IMR-90 (cell line): ENCODE measurements around the gene FBXL20. TPM values are rescaled to one million over a fixed set of nuclear protein-coding genes. Genes with fewer than 3 reads are reported as not detected.

ENCODE experiments used
- ATAC-seq: fragments of 200-7000 bp; cut with Tn5 transposase; 2 replicates; pipeline ENCODE4 v1.9.1; 2020; ENCODE audit warnings: low read depth, mild to moderate bottlenecking, moderate library complexity
- BruUV-seq: library from RNA; stranded (reverse); fragments of 400-500 nt; replicated peaks from 2 replicates; lab custom pipeline; 2021; lab: Mats Ljungman, UMichigan
- CTCF ChIA-PET: fragments of 300-600 bp; formaldehyde crosslinking; extraction: SDS; loops from one replicate; lab custom pipeline; 2021; ENCODE audit warnings: antibody characterized with exemption; lab: Yijun Ruan, JAX
- POLR2A ChIA-PET: fragments of 300-600 bp; sonication (Branson Sonifier 250); formaldehyde crosslinking; loops from one replicate; lab custom pipeline; 2022; ENCODE audit warnings: antibody characterized with exemption; ENCODE audit not compliant: unreplicated experiment; lab: Charles Lee
- DNase-seq: peaks from one replicate; pipeline ENCODE4 v3.0.0; 2013
- H2AFZ ChIP-seq: replicated peaks from 2 replicates; pipeline ENCODE3; 2013; ENCODE audit warnings: low read length, mild to moderate bottlenecking; ENCODE audit not compliant: poor library complexity
- H2AK5ac ChIP-seq: 2 replicates; pipeline ENCODE4 v1.6.1; 2013; ENCODE audit warnings: low read depth, low read length, inconsistent platforms
- H2AK9ac ChIP-seq: replicated peaks from 2 replicates; pipeline ENCODE3; 2013; ENCODE audit warnings: mild to moderate bottlenecking, low read depth, low read length, moderate library complexity; ENCODE audit not compliant: poor library complexity
- H2BK120ac ChIP-seq: 2 replicates; pipeline ENCODE4 v1.6.1; 2013; ENCODE audit warnings: low read depth, low read length, inconsistent platforms
- H2BK15ac ChIP-seq: 3 replicates; pipeline ENCODE4 v1.6.1; 2013; ENCODE audit warnings: low read depth, low read length, inconsistent platforms
- H2BK20ac ChIP-seq: 2 replicates; pipeline ENCODE4 v1.6.1; 2013; ENCODE audit warnings: low read depth, mild to moderate bottlenecking, inconsistent platforms, low read length, moderate library complexity
- H2BK5ac ChIP-seq: 2 replicates; pipeline ENCODE4 v1.6.1; 2013; ENCODE audit warnings: mild to moderate bottlenecking, low read depth, low read length, inconsistent platforms; ENCODE audit not compliant: poor library complexity, severe bottlenecking
- H3K14ac ChIP-seq: replicated peaks from 2 replicates; pipeline ENCODE4 v1.6.1; 2013; ENCODE audit warnings: low read depth, low read length, inconsistent platforms
- H3K18ac ChIP-seq: 2 replicates; pipeline ENCODE4 v1.6.1; 2013; ENCODE audit warnings: low read depth, low read length, control low read depth
- H3K23ac ChIP-seq: 2 replicates; pipeline ENCODE4 v1.6.1; 2013; ENCODE audit warnings: low read depth, low read length, inconsistent platforms
- H3K27ac ChIP-seq: 2 replicates; pipeline ENCODE4 v1.5.1; 2013; ENCODE audit warnings: mild to moderate bottlenecking, control low read depth, low read length; ENCODE audit not compliant: insufficient read depth
- H3K27me3 ChIP-seq: 2 replicates; pipeline ENCODE4 v1.6.1; 2013; ENCODE audit warnings: low read length; ENCODE audit not compliant: control insufficient read depth, insufficient read depth
- H3K36me3 ChIP-seq: 2 replicates; pipeline ENCODE4 v1.6.1; 2013; ENCODE audit warnings: low read length, mixed read lengths; ENCODE audit not compliant: control insufficient read depth, insufficient read depth
- H3K4ac ChIP-seq: 2 replicates; pipeline ENCODE4 v1.6.1; 2013; ENCODE audit warnings: low read depth, low read length, inconsistent platforms
- H3K4me1 ChIP-seq: 2 replicates; pipeline ENCODE4 v1.6.1; 2013; ENCODE audit warnings: low read length, mixed read lengths; ENCODE audit not compliant: control insufficient read depth, insufficient read depth
- H3K4me2 ChIP-seq: 2 replicates; pipeline ENCODE4 v1.6.1; 2013; ENCODE audit warnings: low read depth, mild to moderate bottlenecking, control low read depth, low read length, moderate library complexity
- H3K4me3 ChIP-seq: 2 replicates; pipeline ENCODE4 v1.5.1; 2013; ENCODE audit warnings: low read depth, mild to moderate bottlenecking, control low read depth, low read length, moderate library complexity; ENCODE audit not compliant: insufficient read depth
- H3K56ac ChIP-seq: 2 replicates; pipeline ENCODE4 v1.6.1; 2013; ENCODE audit warnings: low read length, inconsistent platforms; ENCODE audit not compliant: insufficient read depth; ENCODE audit errors: extremely low read depth
- H3K79me1 ChIP-seq, 2 experiments: 2 replicates each; pipeline ENCODE4 v1.6.1; 2013; ENCODE audit warnings: low read length in 2 of 2, inconsistent platforms in 1 of 2, low read depth in 1 of 2
- H3K9ac ChIP-seq: 2 replicates; pipeline ENCODE4 v1.6.1; 2013; ENCODE audit warnings: low read depth, low read length, control low read depth
- H3K9me1 ChIP-seq: 2 replicates; pipeline ENCODE4 v1.6.1; 2013; ENCODE audit warnings: low read length, inconsistent platforms; ENCODE audit not compliant: insufficient read depth
- H3K9me3 ChIP-seq: 2 replicates; pipeline ENCODE4 v1.6.1; 2013; ENCODE audit warnings: low read length; ENCODE audit not compliant: control insufficient read depth, insufficient read depth
- H4K20me1 ChIP-seq: 2 replicates; pipeline ENCODE4 v1.6.1; 2013; ENCODE audit warnings: low read length, inconsistent platforms; ENCODE audit not compliant: insufficient read depth
- H4K5ac ChIP-seq: 2 replicates; pipeline ENCODE4 v1.6.1; 2013; ENCODE audit warnings: mild to moderate bottlenecking, low read depth, low read length, control low read depth
- H4K8ac ChIP-seq, 2 experiments: 2 replicates each; pipeline ENCODE4 v1.6.1; 2013; ENCODE audit warnings: low read depth in 2 of 2, low read length in 2 of 2, control low read depth in 1 of 2, inconsistent platforms in 1 of 2
- H4K91ac ChIP-seq: 2 replicates; pipeline ENCODE4 v1.6.1; 2013; ENCODE audit warnings: low read depth, low read length, inconsistent platforms; ENCODE audit not compliant: insufficient read depth
- BHLHE40 ChIP-seq: fragments of 150-350 bp; IDR thresholded peaks from 2 replicates; pipeline ENCODE4 v1.6.1; 2016; ENCODE audit warnings: mild to moderate bottlenecking, low read depth, low read length
- CEBPB ChIP-seq: IDR thresholded peaks from 2 replicates; pipeline ENCODE4 v1.6.1; 2012; ENCODE audit warnings: low read depth, low read length, improper control_type of control experiment
- CHD1 ChIP-seq: IDR thresholded peaks from 2 replicates; pipeline ENCODE4 v1.6.1; 2012; ENCODE audit warnings: low read depth, low read length, improper control_type of control experiment
- FOS ChIP-seq: fragments of 150-350 bp; IDR thresholded peaks from 2 replicates; pipeline ENCODE4 v1.6.1; 2016; ENCODE audit warnings: low read depth, low read length
- MAZ ChIP-seq: IDR thresholded peaks from 2 replicates; pipeline ENCODE4 v1.6.1; 2012; ENCODE audit warnings: low read depth, mild to moderate bottlenecking, low read length, improper control_type of control experiment, moderate library complexity, borderline replicate concordance
- NFE2L2 ChIP-seq: fragments of 150-350 bp; IDR thresholded peaks from 2 replicates; pipeline ENCODE4 v1.6.1; 2016; ENCODE audit warnings: low read depth, mild to moderate bottlenecking, low read length
- POLR2A ChIP-seq: IDR thresholded peaks from 2 replicates; pipeline ENCODE4 v1.6.1; 2012; ENCODE audit warnings: mild to moderate bottlenecking, low read depth, low read length
- RAD21 ChIP-seq: IDR thresholded peaks from 2 replicates; pipeline ENCODE4 v1.6.1; 2012; ENCODE audit warnings: low read length, improper control_type of control experiment
- RCOR1 ChIP-seq: IDR thresholded peaks from 2 replicates; pipeline ENCODE4 v1.6.1; 2012; ENCODE audit warnings: mild to moderate bottlenecking, low read length, improper control_type of control experiment; ENCODE audit not compliant: insufficient replicate concordance
- SMC3 ChIP-seq: fragments of 150-350 bp; IDR thresholded peaks from 2 replicates; pipeline ENCODE4 v1.6.1; 2016; ENCODE audit warnings: low read depth, mild to moderate bottlenecking, antibody characterized with exemption, low read length, moderate library complexity
- USF2 ChIP-seq: fragments of 150-350 bp; IDR thresholded peaks from 2 replicates; pipeline ENCODE4 v1.6.1; 2017; ENCODE audit warnings: mild to moderate bottlenecking, antibody characterized with exemption, low read length, low read depth
- WGBS, 2 experiments: methylation state at CpG; one replicate each; pipeline versions ENCODE4 v1.1.5 to v1.1.7; 2013; ENCODE audit warnings: missing lambda C conversion rate in 2 of 2; ENCODE audit not compliant: insufficient read length in 1 of 2; ENCODE audit errors: extremely low coverage in 2 of 2; 5-methylcytosine and 5-hydroxymethylcytosine counted together
- dilution Hi-C: fragments of 300-500 bp; cut with HindIII; formaldehyde crosslinking; loops from one replicate; pipeline ENCODE4 v1.14.3; 2018; ENCODE audit warnings: low sequenced_read_pairs; ENCODE audit not compliant: unreplicated experiment
- in situ Hi-C: fragments of 300-500 bp; cut with MboI; formaldehyde crosslinking; loops from 3 replicates; pipeline ENCODE4 v1.14.3; 2019; ENCODE audit warnings: low sequenced_read_pairs, inconsistent platforms, mixed read lengths
- intact Hi-C: fragments of 100-400 bp; cut with micrococcal nuclease; formaldehyde crosslinking; loops from 2 replicates; pipeline ENCODE4 v1.10.0; 2022
- polyA plus RNA-seq, 3 experiments: library from polyadenylated mRNA; depleted of rRNA; stranded (reverse); fragments of >200 nt; gene quantifications; 2 replicates each; pipeline ENCODE4 v1.2.3, GENCODE V29; 2012; ENCODE audit warnings: low replicate concordance in 1 of 3
- total RNA-seq: library from RNA; depleted of rRNA; stranded (reverse); fragments of >200 nt; gene quantifications from 2 replicates; pipeline ENCODE4 v1.2.3, GENCODE V29; 2012

The FBXL20 gene
- total and polyA plus RNA-seq, 2 of the 4 experiments (the other 2 are of a cell fraction) = 4.1 to 13.8 TPM

- Histone ChIP-seq H3K4me3 (no peak overlapping the region), H3K9me1 (0 out of 2 replicates have a peak, but pooled peaks cover 6% of the 10 kb centered on the region), H2AK5ac (no peak overlapping the region), H3K9ac (no peak overlapping the region), H2AFZ (no peak overlapping the region), H4K5ac (no peak overlapping the region), H2BK5ac (no peak overlapping the region), H3K27me3 (no peaks in the 10 kb centered on the region), H3K23ac (no peak overlapping the region), H3K27ac (no peak overlapping the region), H3K4me1 (no peaks in the 10 kb centered on the region), H4K20me1 (no peaks in the 10 kb centered on the region), H4K91ac (no peak overlapping the region), H2BK20ac (no peak overlapping the region), H3K14ac (no peak overlapping the region), H2BK120ac (no peak overlapping the region), H3K56ac (no peak overlapping the region), H2AK9ac (no peak overlapping the region), H3K4ac (no peak overlapping the region), H3K4me2 (no peak overlapping the region), H2BK15ac (no peak overlapping the region), H3K18ac (no peak overlapping the region), H3K79me1 (no peaks in the 10 kb centered on the region), H4K8ac (no peak overlapping the region), H3K9me3 (no peaks in the 10 kb centered on the region), H3K36me3 (peaks cover 44% of the 10 kb centered on the region)
- WGBS, 2 experiments = no CpG with 5 or more reads among the region's 5 CpGs
- TF ChIP-seq SMC3 (no peak), USF2 (no peak), FOS (no peak), POLR2A (no peak), MAZ (no peak), RAD21 (no peak), RCOR1 (no peak), BHLHE40 (no peak), NFE2L2 (no peak), CEBPB (no peak), CHD1 (no peak)
- no TSS peak for BruUV-seq
- intact Hi-C loops = no loop called here
- ChIA-PET POLR2A (no interaction called here), CTCF (interaction anchor here (0.7 to 1.2 kb wide), 2 partner anchors 11 to 32 kb away, joined by 3 read pairs; no protein-coding TSS in a partner anchor)
- no peak for DNase-seq
- dilution Hi-C loops = no loop called here
- ATAC-seq = no peak
- in situ Hi-C loops = no loop called here
Measured at GRCh38 chr17:39264119-39264518, 137.3 kb downstream of the FBXL20 start.
